ENCODE measurements around the gene TIPIN.
"Not testable (repeated sequence)": the region's sequence is repeated elsewhere in the genome, so short reads cannot be mapped to it uniquely, and the experiment has no call there.

Gene TIPIN

DNA sequence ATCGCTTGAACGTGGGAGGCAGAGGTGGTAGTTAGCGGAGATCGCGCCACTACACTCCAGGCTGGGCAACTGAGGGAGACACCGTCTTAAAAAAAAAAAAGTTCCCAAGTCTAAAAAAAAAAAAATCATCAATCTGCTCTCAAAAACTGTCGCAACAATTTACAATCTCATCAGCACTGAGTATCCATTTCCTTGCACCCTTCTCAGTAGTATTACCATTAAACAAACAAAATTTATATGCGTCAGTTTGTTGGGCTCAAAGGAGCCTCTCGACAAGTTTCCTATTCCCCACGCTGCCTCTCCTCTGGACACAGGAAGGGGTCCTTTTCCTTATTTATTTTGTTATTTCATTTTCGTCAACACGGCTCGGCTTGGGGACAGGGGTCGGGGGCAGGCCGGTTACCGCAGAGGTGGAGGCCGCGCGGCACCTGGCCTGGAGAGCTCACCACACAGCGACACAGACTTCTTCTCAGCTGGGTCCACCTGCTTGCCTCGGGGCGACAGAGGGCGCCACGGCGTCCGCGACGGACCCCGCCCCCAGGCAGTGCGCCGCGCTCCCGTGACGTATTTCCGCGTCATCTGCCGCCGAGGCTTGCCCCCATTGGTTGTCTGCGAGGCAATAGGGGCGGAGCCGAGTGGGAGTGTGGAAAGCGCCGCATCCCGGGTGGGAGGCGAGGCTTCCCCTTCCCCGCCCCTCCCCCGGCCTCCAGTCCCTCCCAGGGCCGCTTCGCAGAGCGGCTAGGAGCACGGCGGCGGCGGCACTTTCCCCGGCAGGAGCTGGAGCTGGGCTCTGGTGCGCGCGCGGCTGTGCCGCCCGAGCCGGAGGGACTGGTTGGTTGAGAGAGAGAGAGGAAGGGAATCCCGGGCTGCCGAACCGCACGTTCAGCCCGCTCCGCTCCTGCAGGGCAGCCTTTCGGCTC lies 30.0 kb upstream of the TIPIN start, which contains the start of gene MAP2K1:
MAP2K1 (plus strand) TSS at position 709 of the 920 bp plus-strand sequence. CDS start 436 bp downstream, outside the sequence.
- DNase-seq (ENCODE audit: low read depth in 2 of 2), result peak; percentile 97 to 99

GRCh38 chr15:66381376-66381775 lies 24.9 kb upstream of the TIPIN start:
- DNase-seq (ENCODE audit: low read depth in 2 of 2), result not testable (repeated sequence)

GRCh38 chr15:66378814-66379430 lies 22.4 kb upstream of the TIPIN start:
- no peak for DNase-seq (ENCODE audit: low read depth in 2 of 2)

DNA sequence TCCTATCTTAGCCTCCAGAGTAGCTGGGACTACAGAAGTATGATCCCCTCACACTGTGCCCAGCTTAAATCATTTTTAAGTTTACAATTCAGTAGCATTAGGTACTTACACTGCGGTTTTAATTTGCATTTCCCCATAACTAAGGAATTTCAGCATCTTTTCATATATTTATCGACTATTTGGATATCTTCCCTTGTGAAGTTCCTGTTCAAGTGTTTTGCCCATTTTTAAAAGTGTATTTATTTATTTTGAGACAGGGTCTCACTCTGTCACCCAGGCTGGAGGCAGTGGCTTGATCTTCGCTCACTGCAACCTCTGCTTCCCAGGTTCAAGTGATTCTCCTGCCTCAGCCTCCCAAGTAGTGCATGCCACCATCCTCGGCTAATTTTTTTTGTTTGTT lies 17.7 kb upstream of the TIPIN start:
- DNase-seq (ENCODE audit: low read depth in 2 of 2), result no peak

GRCh38 chr15:66369773-66370651 lies 13.5 kb upstream of the TIPIN start:
- DNase-seq (ENCODE audit: low read depth in 2 of 2), result no peak

DNA sequence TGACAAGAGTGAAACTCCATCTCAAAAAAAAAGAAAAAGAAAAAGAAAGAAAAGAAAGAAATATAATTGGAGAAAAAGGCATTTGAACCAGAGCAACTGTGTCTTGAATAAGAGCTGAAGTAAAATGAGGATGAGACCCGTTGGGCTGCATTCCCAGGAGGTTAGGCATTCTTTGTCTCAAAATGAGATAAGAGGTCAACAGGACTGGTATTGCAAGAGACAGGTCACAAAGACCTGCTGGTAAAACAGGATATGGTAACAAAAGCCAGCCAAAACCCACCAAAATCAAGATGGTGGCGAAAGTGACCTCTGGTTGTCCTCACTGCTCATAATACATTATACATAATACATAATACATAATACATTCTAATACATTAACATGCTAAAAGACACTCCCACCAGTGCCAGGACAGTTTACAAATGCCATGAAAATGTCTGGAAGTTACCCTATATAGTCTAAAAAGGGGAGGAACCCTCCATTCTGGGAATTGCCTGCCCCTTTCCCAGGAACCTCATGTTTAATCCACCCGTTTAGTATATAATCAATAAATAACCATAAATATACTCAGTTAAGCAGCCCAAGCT lies 8.6 kb upstream of the TIPIN start:
- DNase-seq (ENCODE audit: low read depth in 2 of 2), result no peak

GRCh38 chr15:66362776-66363175 lies 6.3 kb upstream of the TIPIN start:
- no peak for DNase-seq (ENCODE audit: low read depth in 2 of 2)

- DNase-seq (ENCODE audit: low read depth in 2 of 2), result not testable (repeated sequence)
Measured at GRCh38 chr15:66361745-66362460, 5.4 kb upstream of the TIPIN start.

- no peak for DNase-seq (ENCODE audit: low read depth in 2 of 2)
Measured at GRCh38 chr15:66359740-66360139, 3.3 kb upstream of the TIPIN start.

GRCh38 chr15:66356077-66356358 lies 467 bp downstream of the TIPIN start:
- peak in 1 of 2 donors; percentile 4 for DNase-seq (ENCODE audit: low read depth in 2 of 2)

DNA sequence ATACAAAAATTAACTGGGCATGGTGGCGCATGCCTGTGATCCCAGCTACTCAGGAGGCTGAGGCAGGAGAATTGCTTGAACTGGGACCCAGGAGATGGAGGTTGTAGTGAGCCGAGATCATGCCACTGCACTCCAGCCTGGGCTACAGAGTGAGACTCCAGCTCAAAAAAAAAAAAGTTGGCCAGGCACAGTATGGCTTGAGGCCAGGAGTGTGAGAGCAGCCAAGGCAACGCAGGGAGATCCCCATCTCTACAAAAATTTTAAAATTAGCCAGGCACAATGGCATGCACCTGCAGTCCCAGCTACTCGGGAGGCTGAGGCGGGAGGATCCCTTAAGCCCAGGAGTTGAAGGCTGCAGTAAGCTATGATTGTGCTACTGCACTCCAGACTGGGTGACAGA lies 8.0 kb downstream of the TIPIN start:
- DNase-seq (ENCODE audit: low read depth in 2 of 2), result not testable (repeated sequence)

DNA sequence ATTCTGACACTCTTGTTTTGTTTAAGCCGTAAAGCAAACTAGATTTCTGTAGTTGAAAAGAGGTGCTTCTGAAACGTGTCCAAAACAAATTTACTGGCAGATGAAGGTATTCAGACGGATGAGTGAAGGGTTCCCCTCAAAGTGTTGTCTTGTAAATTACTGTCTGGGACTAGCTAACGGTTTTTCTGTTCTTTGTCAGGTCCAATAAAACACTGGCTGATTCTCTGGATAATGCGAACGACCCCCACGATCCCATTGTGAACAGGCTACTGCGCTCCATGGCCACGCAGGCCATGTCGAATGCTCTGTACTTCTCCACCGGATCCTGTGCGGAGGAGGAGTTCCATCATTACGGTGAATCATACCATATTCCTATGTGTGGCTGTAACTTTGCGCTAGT lies 27.7 kb downstream of the TIPIN start:
- no peak for DNase-seq (ENCODE audit: low read depth in 2 of 2)

GRCh38 chr15:66327736-66328135 lies 28.7 kb downstream of the TIPIN start:
- no peak for DNase-seq (ENCODE audit: low read depth in 2 of 2)

GRCh38 chr15:66326051-66326450 lies 30.4 kb downstream of the TIPIN start:
- no peak for DNase-seq (ENCODE audit: low read depth in 2 of 2)

- DNase-seq (ENCODE audit: low read depth in 2 of 2), result no peak
Measured at GRCh38 chr15:66323312-66323928, 33.1 kb downstream of the TIPIN start.

GRCh38 chr15:66312144-66312543 lies 44.3 kb downstream of the TIPIN start:
- no peak for DNase-seq (ENCODE audit: low read depth in 2 of 2)

DNA sequence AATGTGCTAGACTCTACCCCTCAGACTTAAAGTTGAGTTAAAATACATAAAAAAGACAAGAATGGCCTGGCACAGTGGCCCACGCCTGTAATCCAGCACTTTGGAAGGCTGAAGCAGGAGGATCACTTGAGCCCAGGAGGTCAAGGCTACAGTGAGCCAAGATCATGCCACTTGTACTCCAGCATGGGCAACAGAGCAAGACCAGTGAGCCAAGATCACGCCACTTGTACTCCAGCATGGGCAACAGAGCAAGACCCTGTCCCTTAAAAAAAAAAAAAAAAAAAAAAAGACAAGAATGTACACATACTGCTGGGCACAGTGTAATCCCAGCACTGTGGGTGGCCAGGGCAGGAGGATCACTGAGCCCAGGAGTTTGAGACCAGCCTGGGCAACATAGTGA lies 45.7 kb downstream of the TIPIN start:
- no peak for DNase-seq (ENCODE audit: low read depth in 2 of 2)

- no peak for DNase-seq (ENCODE audit: low read depth in 2 of 2)
Measured at GRCh38 chr15:66309828-66310227, 46.7 kb downstream of the TIPIN start.

DNA sequence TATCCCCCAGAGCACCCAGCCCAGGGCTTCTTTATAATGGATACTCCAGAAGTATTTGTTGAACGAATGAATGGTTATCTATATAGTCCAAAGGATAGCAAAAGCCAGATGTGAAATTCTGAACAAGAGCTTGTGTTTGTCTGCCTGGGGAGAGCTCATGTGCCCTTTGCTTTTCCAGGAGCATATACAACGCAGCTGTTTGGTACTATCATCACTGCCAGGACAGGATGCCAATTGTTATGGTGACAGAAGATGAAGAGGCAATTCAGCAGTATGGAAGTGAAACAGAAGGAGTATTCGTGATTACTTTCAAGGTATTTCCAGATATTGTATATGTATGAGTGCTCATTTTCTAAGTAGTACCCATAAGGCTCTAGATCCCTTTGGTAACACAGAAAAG lies 48.0 kb downstream of the TIPIN start:
- no peak for DNase-seq (ENCODE audit: low read depth in 2 of 2)

DNA sequence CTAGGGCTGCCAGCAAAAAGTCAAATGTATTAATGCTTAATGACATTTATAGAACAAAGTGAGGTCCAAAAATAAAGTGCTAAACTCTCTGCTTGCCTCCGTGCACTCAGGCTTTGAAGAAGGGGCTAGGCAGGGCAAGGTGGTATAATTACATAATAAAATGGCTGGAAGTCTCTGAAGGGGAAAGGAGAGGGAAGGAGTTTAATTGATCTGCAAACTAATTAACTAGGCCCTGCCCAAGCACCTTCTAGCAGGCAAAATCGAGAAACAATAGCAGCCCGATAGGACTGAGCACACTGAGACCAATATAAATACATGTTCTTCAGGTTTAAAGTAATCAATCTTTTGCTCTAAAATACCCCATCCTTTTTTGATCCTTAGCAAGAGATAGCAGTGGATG lies 50.1 kb downstream of the TIPIN start:
- DNase-seq (ENCODE audit: low read depth in 2 of 2), result no peak

- not testable (repeated sequence) for DNase-seq (ENCODE audit: low read depth in 2 of 2)
Measured at GRCh38 chr15:66304425-66304824, 52.1 kb downstream of the TIPIN start.

All from stimulated activated CD4-positive, alpha-beta T cell treated with anti-CD3 and anti-CD28 coated beads, Interleukin-4, amount 100 ng/mL, for 48 hours (primary cell).